Coronary artery (tissue), 2 donors: ENCODE measurements around the gene TCAF1.
A peak's percentile ranks its signal among the peaks of the same experiment; 100 is the strongest.

Experiments
- DNase-seq: peaks from one replicate; pipeline ENCODE4 v3.0.0-alpha.2; 2017; ENCODE audit warnings: low spot score
- H3K27ac ChIP-seq, 2 donors: fragments of 200-600 bp; sonication (generic); one replicate each; pipeline ENCODE4 v1.5.1; 2016 to 2019
- H3K4me3 ChIP-seq: fragments of 200-600 bp; sonication (generic); 2 replicates; pipeline ENCODE4 v1.5.1; 2016; ENCODE audit warnings: mild to moderate bottlenecking, moderate library complexity
- TF ChIP-seq, protein P1 (sequence below): fragments of 200-600 bp; sonication (generic); IDR thresholded peaks from one replicate; pipeline ENCODE4 v1.5.1; 2019; ENCODE audit warnings: antibody characterized with exemption

TCAF1 gene

GRCh38 chr7:143902332-143902899, 440 bp upstream of the TCAF1 start:
- TF ChIP-seq, protein P1, sequence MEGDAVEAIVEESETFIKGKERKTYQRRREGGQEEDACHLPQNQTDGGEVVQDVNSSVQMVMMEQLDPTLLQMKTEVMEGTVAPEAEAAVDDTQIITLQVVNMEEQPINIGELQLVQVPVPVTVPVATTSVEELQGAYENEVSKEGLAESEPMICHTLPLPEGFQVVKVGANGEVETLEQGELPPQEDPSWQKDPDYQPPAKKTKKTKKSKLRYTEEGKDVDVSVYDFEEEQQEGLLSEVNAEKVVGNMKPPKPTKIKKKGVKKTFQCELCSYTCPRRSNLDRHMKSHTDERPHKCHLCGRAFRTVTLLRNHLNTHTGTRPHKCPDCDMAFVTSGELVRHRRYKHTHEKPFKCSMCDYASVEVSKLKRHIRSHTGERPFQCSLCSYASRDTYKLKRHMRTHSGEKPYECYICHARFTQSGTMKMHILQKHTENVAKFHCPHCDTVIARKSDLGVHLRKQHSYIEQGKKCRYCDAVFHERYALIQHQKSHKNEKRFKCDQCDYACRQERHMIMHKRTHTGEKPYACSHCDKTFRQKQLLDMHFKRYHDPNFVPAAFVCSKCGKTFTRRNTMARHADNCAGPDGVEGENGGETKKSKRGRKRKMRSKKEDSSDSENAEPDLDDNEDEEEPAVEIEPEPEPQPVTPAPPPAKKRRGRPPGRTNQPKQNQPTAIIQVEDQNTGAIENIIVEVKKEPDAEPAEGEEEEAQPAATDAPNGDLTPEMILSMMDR, result no peak
- Histone ChIP-seq H3K4me3 (peak overlapping the region; percentile 96), H3K27ac (peak overlapping the region; percentile 93 to 97)
- DNase-seq, result no peak

- TF ChIP-seq, protein P1, result no peak
- H3K27ac ChIP-seq, result peak overlapping the region; percentile 93 to 97
- DNase-seq, result no peak
Measured at GRCh38 chr7:143901332-143901667, 676 bp downstream of the TCAF1 start.

GRCh38 chr7:143900230-143900766, 1.7 kb downstream of the TCAF1 start:
- no peak for DNase-seq
- peak overlapping the region; percentile 43 to 93 for H3K27ac ChIP-seq
- H3K4me3 ChIP-seq, result peak overlapping the region; percentile 96
- TF ChIP-seq, protein P1, result no peak

More at GRCh38 chr7:143901332-143901667, 676 bp downstream of the TCAF1 start:
- peak overlapping the region; percentile 96 for H3K4me3 ChIP-seq

DNA sequence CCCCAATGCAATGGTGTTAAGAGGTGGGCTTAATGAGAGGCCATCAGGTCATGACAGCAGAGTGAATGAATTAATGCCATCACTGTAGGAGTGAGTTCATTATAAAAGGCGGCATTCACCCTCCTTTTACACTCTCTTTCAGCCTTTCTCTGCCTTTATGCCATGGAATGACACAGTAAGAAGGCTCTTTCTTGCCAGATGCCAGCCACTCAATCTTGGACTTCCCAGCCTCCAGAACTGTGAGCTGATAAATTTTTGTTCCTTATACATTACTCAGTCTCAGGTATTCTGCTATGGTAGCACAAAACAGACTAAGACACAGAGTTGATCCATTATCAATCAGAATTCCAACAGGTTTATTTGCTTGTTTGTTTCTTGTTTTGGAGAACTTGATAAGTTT, 3.2 kb downstream of the TCAF1 start:
- no peak for DNase-seq
- TF ChIP-seq, protein P1, result no peak
- Histone ChIP-seq H3K4me3 (no peak overlapping the region), H3K27ac (no peak overlapping the region)

- Histone ChIP-seq H3K4me3 (no peak overlapping the region), H3K27ac (no peak overlapping the region)
- DNase-seq, result no peak
- TF ChIP-seq, protein P1, result no peak
Measured at GRCh38 chr7:143896667-143897066, 5.3 kb downstream of the TCAF1 start.

GRCh38 chr7:143892527-143893300, 9.3 kb downstream of the TCAF1 start:
- no peak overlapping the region for H3K4me3 ChIP-seq
- TF ChIP-seq, protein P1, result no peak
- no peak for DNase-seq
- no peak overlapping the region for H3K27ac ChIP-seq

DNA sequence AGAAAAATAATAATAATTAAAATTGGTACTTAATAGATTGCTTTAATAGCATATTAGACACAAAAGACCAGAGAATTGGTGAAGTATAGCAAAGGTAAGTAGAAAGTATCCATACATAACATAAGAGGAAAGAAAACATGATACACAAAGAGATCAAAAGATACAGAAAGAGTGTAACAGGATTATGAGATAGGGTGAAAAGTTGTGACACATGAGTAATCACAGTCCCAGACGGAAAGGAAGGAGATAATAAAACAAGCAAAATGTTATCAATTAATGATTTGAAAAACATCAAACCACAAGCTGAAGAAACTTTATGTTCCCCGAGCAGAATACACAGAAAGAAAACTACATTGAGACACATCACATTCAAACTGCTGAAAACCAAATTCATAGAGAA, 10.5 kb downstream of the TCAF1 start:
- TF ChIP-seq, protein P1, result no peak
- DNase-seq, result no peak
- Histone ChIP-seq H3K4me3 (no peak overlapping the region), H3K27ac (no peak overlapping the region)
